Neuronal stem cell (in vitro differentiated cells): ENCODE data around the gene DIPK2A.

Experiments used
- DNase-seq: peaks from one replicate; pipeline ENCODE4 v3.0.0-alpha.2; 2013; ENCODE audit warnings: low spot score
- H2AFZ ChIP-seq: one replicate; pipeline ENCODE4 v1.6.1; 2013; ENCODE audit warnings: mild to moderate bottlenecking, low read length, inconsistent platforms
- H2AK5ac ChIP-seq: 2 replicates; pipeline ENCODE4 v1.6.1; 2013; ENCODE audit warnings: low read depth, mild to moderate bottlenecking, inconsistent platforms, low read length, moderate library complexity, mixed read lengths
- H2BK120ac ChIP-seq: 2 replicates; pipeline ENCODE4 v1.6.1; 2013; ENCODE audit warnings: low read depth, mild to moderate bottlenecking, inconsistent platforms, low read length, moderate library complexity, mixed read lengths
- H2BK12ac ChIP-seq: one replicate; pipeline ENCODE4 v1.6.1; 2013; ENCODE audit warnings: low read length, inconsistent platforms
- H2BK15ac ChIP-seq: 2 replicates; pipeline ENCODE4 v1.6.1; 2013; ENCODE audit warnings: mild to moderate bottlenecking, low read length, inconsistent platforms, mixed read lengths
- H2BK5ac ChIP-seq: one replicate; pipeline ENCODE4 v1.6.1; 2013; ENCODE audit warnings: inconsistent platforms, mild to moderate bottlenecking, low read length, moderate library complexity
- H3K14ac ChIP-seq: one replicate; pipeline ENCODE4 v1.6.1; 2013; ENCODE audit warnings: low read length, inconsistent platforms
- H3K18ac ChIP-seq: 2 replicates; pipeline ENCODE4 v1.6.1; 2013; ENCODE audit warnings: low read length, inconsistent platforms
- H3K23ac ChIP-seq: 2 replicates; pipeline ENCODE4 v1.6.1; 2013; ENCODE audit warnings: low read depth, mild to moderate bottlenecking, mixed read lengths, low read length, inconsistent platforms; ENCODE audit not compliant: poor library complexity
- H3K27ac ChIP-seq: replicated peaks from 3 replicates; pipeline ENCODE4 v1.5.1; 2013; ENCODE audit warnings: low read length, inconsistent platforms
- H3K27me3 ChIP-seq, 3 experiments: 2 replicates each; pipeline ENCODE4 v1.6.1; 2013; ENCODE audit warnings: low read length in 3 of 3, mild to moderate bottlenecking in 2 of 3, inconsistent platforms in 1 of 3, low read depth in 1 of 3, mixed read lengths in 1 of 3, moderate library complexity in 1 of 3; ENCODE audit not compliant: control insufficient read depth in 3 of 3, insufficient read depth in 3 of 3
- H3K36me3 ChIP-seq, 2 donors: replicated peaks in 1 of 2; 2 replicates each; pipeline ENCODE4 v1.6.1; 2013; ENCODE audit warnings: low read length in 2 of 2; ENCODE audit not compliant: control insufficient read depth in 2 of 2, insufficient read depth in 2 of 2
- H3K4ac ChIP-seq: 2 replicates; pipeline ENCODE4 v1.6.1; 2013; ENCODE audit warnings: inconsistent platforms, mild to moderate bottlenecking, low read length, moderate library complexity
- H3K4me1 ChIP-seq, 2 donors: 1 replicate in 1 of 2; 2 replicates in 1 of 2; pipeline ENCODE4 v1.6.1; 2013; ENCODE audit warnings: low read length in 2 of 2, low read depth in 1 of 2; ENCODE audit not compliant: control insufficient read depth in 2 of 2, insufficient read depth in 1 of 2
- H3K4me2 ChIP-seq: one replicate; pipeline ENCODE4 v1.6.1; 2013; ENCODE audit warnings: mild to moderate bottlenecking, low read length, inconsistent platforms; ENCODE audit not compliant: insufficient read depth, poor library complexity, severe bottlenecking
- H3K4me3 ChIP-seq, 2 donors: 2 replicates each; pipeline ENCODE4 v1.5.1; 2013; ENCODE audit warnings: low read length in 2 of 2, mild to moderate bottlenecking in 2 of 2, inconsistent platforms in 1 of 2, moderate library complexity in 1 of 2
- H3K79me1 ChIP-seq: one replicate; pipeline ENCODE4 v1.6.1; 2013; ENCODE audit warnings: low read depth, mild to moderate bottlenecking, inconsistent platforms, low read length, moderate library complexity
- H3K9ac ChIP-seq: one replicate; pipeline ENCODE4 v1.6.1; 2013; ENCODE audit warnings: mild to moderate bottlenecking, low read depth, low read length, inconsistent platforms; ENCODE audit not compliant: poor library complexity
- H3K9me3 ChIP-seq, 2 donors: replicated peaks in 1 of 2; 2 replicates each; pipeline versions ENCODE3 to v1.6.1; 2013; ENCODE audit warnings: low read length in 2 of 2, mild to moderate bottlenecking in 2 of 2, inconsistent platforms in 1 of 2, low read depth in 1 of 2, mixed read lengths in 1 of 2, moderate library complexity in 1 of 2; ENCODE audit not compliant: control insufficient read depth in 2 of 2, insufficient read depth in 1 of 2
- H4K8ac ChIP-seq: one replicate; pipeline ENCODE4 v1.6.1; 2013; ENCODE audit warnings: low read depth, mild to moderate bottlenecking, inconsistent platforms, low read length, moderate library complexity
- H4K91ac ChIP-seq: one replicate; pipeline ENCODE4 v1.6.1; 2013; ENCODE audit warnings: low read length, low read depth, mild to moderate bottlenecking, inconsistent platforms; ENCODE audit not compliant: poor library complexity
- WGBS, 2 donors: extraction: QIAGEN DNeasy Blood & Tissue Kit; methylation state at CpG; one replicate each; pipeline ENCODE4 v1.1.7; 2013; ENCODE audit warnings: missing lambda C conversion rate in 2 of 2, mixed read lengths in 1 of 2; ENCODE audit not compliant: insufficient read length in 2 of 2, insufficient replicate concordance in 1 of 2; ENCODE audit errors: extremely low coverage in 2 of 2; 5-methylcytosine and 5-hydroxymethylcytosine counted together

Gene DIPK2A

DNA sequence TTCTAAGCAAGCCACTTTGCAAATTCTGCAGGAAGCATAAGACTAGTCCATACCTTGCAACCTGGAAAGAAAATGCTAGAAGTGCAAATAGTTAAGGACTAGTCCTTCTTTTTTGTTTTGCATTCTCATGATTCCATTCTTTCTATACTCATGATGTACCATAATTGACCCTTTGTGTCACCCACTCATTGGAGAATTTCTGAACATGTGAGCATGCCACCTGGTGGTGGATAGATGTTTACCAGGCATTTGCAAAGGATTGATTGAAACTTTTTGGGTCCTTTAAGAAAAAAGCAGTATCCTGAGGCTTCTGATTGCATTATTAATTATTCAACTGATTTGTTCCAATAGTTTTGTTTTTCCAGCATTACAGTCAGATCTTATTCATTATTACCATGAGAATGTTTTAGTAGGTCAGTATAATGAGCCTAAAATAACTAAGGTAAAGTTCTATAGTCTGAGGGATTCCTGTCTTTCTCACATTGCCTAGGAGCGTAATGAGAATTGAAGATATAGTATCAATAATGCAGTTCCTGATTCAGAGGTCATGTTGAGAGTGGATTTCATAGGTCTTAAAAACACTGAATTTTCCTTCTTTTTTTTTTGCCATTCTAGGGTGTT is 20.2 kb upstream of the DIPK2A start:
- Histone ChIP-seq H3K27me3 (no peaks in the 10 kb centered on the region), H3K4me1 (no peaks in the 10 kb centered on the region), H4K91ac (no peak overlapping the region), H4K8ac (no peak overlapping the region), H3K23ac (no peak overlapping the region), H3K14ac (no peak overlapping the region), H3K79me1 (no peaks in the 10 kb centered on the region), H3K9me3 (no peaks in the 10 kb centered on the region), H3K4ac (no peak overlapping the region), H2BK5ac (no peak overlapping the region), H3K27ac (no peak overlapping the region), H2BK15ac (no peak overlapping the region), H3K36me3 (no peaks in the 10 kb centered on the region), H2AK5ac (no peak overlapping the region), H2AFZ (no peak overlapping the region), H3K4me2 (no peak overlapping the region), H2BK12ac (no peak overlapping the region), H3K4me3 (no peak overlapping the region), H3K18ac (no peak overlapping the region), H3K9ac (no peak overlapping the region), H2BK120ac (no peak overlapping the region)
- no CpG with 5 or more reads among the region's 1 CpG for WGBS, 2 donors
- DNase-seq, result peak; percentile 18

GRCh38 chr3:143952569-143953072 is 19.0 kb upstream of the DIPK2A start:
- no peak overlapping the region for H3K23ac ChIP-seq

DNA sequence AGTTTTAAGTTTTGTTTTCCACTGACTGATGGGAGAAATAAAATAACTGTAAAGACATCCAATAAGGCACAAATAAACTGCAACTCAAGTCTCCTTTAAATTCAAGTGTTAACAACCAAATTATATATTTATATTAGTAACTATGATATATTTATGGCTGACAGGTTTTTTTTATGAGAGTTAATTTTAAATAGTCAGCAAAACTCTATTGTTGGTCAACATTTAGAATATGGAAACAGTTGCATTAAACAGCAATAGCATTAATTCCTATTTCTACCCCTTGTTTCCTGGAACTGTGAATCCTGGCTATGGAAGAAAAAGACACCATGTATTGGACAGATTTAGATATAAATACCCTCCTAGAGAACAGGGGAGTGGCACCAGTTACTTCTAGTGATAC is 16.5 kb upstream of the DIPK2A start:
- no peak overlapping the region for H3K9ac ChIP-seq
- no peak overlapping the region for H4K91ac ChIP-seq
- H3K4ac ChIP-seq, result no peak overlapping the region
- H3K18ac ChIP-seq, result no peak overlapping the region
- no peak overlapping the region for H2BK15ac ChIP-seq
- no peak overlapping the region for H2BK120ac ChIP-seq
- peaks cover 0 to 8% of the 10 kb centered on the region in 2 donors for H3K9me3 ChIP-seq
- no peak overlapping the region for H3K23ac ChIP-seq
- H2AFZ ChIP-seq, result no peak overlapping the region
- no peak overlapping the region for H2AK5ac ChIP-seq
- H2BK5ac ChIP-seq, result no peak overlapping the region
- no peaks in the 10 kb centered on the region for H3K4me1 ChIP-seq
- H2BK12ac ChIP-seq, result no peak overlapping the region
- no peak for DNase-seq
- no peaks in the 10 kb centered on the region for H3K36me3 ChIP-seq
- H3K27me3 ChIP-seq, result no peaks in the 10 kb centered on the region
- H3K79me1 ChIP-seq, result no peaks in the 10 kb centered on the region
- no peak overlapping the region for H3K4me2 ChIP-seq
- H3K27ac ChIP-seq, result no peak overlapping the region
- H3K4me3 ChIP-seq, result no peak overlapping the region
- H3K14ac ChIP-seq, result no peak overlapping the region
- no peak overlapping the region for H4K8ac ChIP-seq

More at GRCh38 chr3:143952569-143953072, 19.0 kb upstream of the DIPK2A start:
- Histone ChIP-seq H2BK12ac (no peak overlapping the region), H3K14ac (no peak overlapping the region), H3K4me3 (no peak overlapping the region), H3K4ac (no peak overlapping the region), H2AFZ (no peak overlapping the region), H4K8ac (no peak overlapping the region), H3K27me3 (no peaks in the 10 kb centered on the region), H2BK15ac (no peak overlapping the region), H4K91ac (no peak overlapping the region), H3K36me3 (no peaks in the 10 kb centered on the region), H3K9me3 (no peaks in the 10 kb centered on the region), H2BK5ac (no peak overlapping the region), H3K4me2 (no peak overlapping the region), H3K79me1 (no peaks in the 10 kb centered on the region), H2AK5ac (no peak overlapping the region), H3K18ac (no peak overlapping the region), H3K27ac (no peak overlapping the region), H3K9ac (no peak overlapping the region), H3K4me1 (no peaks in the 10 kb centered on the region), H2BK120ac (no peak overlapping the region)
- WGBS, 2 donors, result no CpG with 5 or more reads among the region's 4 CpGs
- DNase-seq, result no peak

DNA sequence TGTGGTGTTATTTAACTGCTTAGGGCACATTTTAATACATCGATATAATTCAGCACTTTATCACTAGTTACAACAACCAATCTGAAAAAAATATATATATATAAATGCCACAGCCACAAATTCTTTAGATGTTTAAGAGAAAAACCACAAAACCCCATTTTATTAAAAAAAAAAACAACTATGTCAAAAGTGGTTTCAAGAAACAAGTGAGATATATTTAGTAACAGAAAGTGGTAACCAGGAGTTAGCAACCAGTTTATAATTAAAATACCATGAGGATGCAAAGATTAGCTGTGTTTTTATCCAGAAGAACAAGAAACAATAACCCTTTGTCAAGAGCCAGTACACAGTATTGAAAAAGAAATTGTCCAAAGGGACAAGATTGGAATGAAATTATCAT is 14.8 kb upstream of the DIPK2A start:
- H2BK15ac ChIP-seq, result no peak overlapping the region
- WGBS, 2 donors, result no CpG with 5 or more reads among the region's 1 CpG

More for the DNA sequence above, 14.8 kb upstream of the DIPK2A start:
- Histone ChIP-seq H3K9ac (no peak overlapping the region), H3K4me1 (no peaks in the 10 kb centered on the region), H3K36me3 (no peaks in the 10 kb centered on the region), H2BK120ac (no peak overlapping the region), H2AK5ac (no peak overlapping the region), H3K4me2 (no peak overlapping the region), H3K27me3 (no peaks in the 10 kb centered on the region), H2BK5ac (no peak overlapping the region), H3K23ac (no peak overlapping the region), H3K9me3 (peaks cover 0 to 8% of the 10 kb centered on the region in 2 donors), H3K4me3 (no peak overlapping the region), H3K18ac (no peak overlapping the region), H2AFZ (no peak overlapping the region), H3K4ac (no peak overlapping the region), H2BK12ac (no peak overlapping the region), H4K91ac (no peak overlapping the region), H3K79me1 (no peaks in the 10 kb centered on the region), H4K8ac (no peak overlapping the region), H3K27ac (no peak overlapping the region), H3K14ac (no peak overlapping the region)
- DNase-seq, result no peak
